CD14-positive monocyte (primary cell): ENCODE results near the gene PLCB3. TPM values are rescaled to one million over a fixed set of nuclear protein-coding genes. Genes with fewer than 3 reads are reported as not detected.
"Not testable (repeated sequence)": the region's sequence is repeated elsewhere in the genome, so short reads cannot be mapped to it uniquely, and the experiment has no call there.

Experiments
- DNase-seq, 3 donors: peaks; one replicate each; pipeline ENCODE4 v3.0.0-alpha.2; 2011 to 2022
- H2AFZ ChIP-seq: 2 replicates; pipeline ENCODE4 v1.6.0; 2012; ENCODE audit warnings: mild to moderate bottlenecking, low read depth, low read length, inconsistent platforms; ENCODE audit not compliant: insufficient read depth, poor library complexity, severe bottlenecking
- H3K27ac ChIP-seq, 2 donors: 1 replicate in 1 of 2; 2 replicates in 1 of 2; pipeline ENCODE4 v1.5.1; 2012 to 2013; ENCODE audit warnings: low read length in 2 of 2, control low read depth in 1 of 2, inconsistent platforms in 1 of 2, low read depth in 1 of 2, mild to moderate bottlenecking in 1 of 2
- H3K27me3 ChIP-seq, 2 donors: one replicate each; pipeline versions ENCODE4 v1.6.0 to v1.6.1; 2011 to 2013; ENCODE audit warnings: low read length in 2 of 2; ENCODE audit not compliant: control insufficient read depth in 2 of 2, insufficient read depth in 2 of 2
- H3K36me3 ChIP-seq, 2 donors: replicated peaks in 1 of 2; 1 replicate in 1 of 2; 2 replicates in 1 of 2; pipeline versions ENCODE4 v1.5.1 to v1.6.1; 2012 to 2013; ENCODE audit warnings: low read length in 2 of 2, control low read depth in 1 of 2, inconsistent platforms in 1 of 2, mild to moderate bottlenecking in 1 of 2; ENCODE audit not compliant: insufficient read depth in 2 of 2, control insufficient read depth in 1 of 2
- H3K4me1 ChIP-seq, 2 donors: 1 replicate in 1 of 2; 2 replicates in 1 of 2; pipeline versions ENCODE4 v1.5.1 to v1.6.1; 2012 to 2013; ENCODE audit warnings: low read length in 2 of 2, control low read depth in 1 of 2, inconsistent platforms in 1 of 2, mild to moderate bottlenecking in 1 of 2, moderate library complexity in 1 of 2; ENCODE audit not compliant: insufficient read depth in 2 of 2, control insufficient read depth in 1 of 2
- H3K4me2 ChIP-seq: replicated peaks from 2 replicates; pipeline ENCODE3; 2012; ENCODE audit warnings: low read length, moderate library complexity, mild to moderate bottlenecking; ENCODE audit not compliant: poor library complexity, severe bottlenecking; ENCODE audit errors: extremely low read depth
- H3K4me3 ChIP-seq, 3 experiments: fragments of 200-600 bp in 1 of 3; sonication (generic) in 1 of 3; replicated peaks in 1 of 3; 1 replicate in 2 of 3; 2 replicates in 1 of 3; pipeline ENCODE4 v1.5.1; 2011 to 2013; ENCODE audit warnings: low read length in 3 of 3, mild to moderate bottlenecking in 3 of 3, control low read depth in 2 of 3, low read depth in 2 of 3, inconsistent platforms in 1 of 3, moderate library complexity in 1 of 3
- H3K79me2 ChIP-seq: 2 replicates; pipeline ENCODE4 v1.6.0; 2012; ENCODE audit warnings: mild to moderate bottlenecking, control low read depth, inconsistent platforms, low read length, moderate library complexity; ENCODE audit not compliant: insufficient read depth
- H3K9ac ChIP-seq: 2 replicates; pipeline ENCODE4 v1.6.0; 2017; ENCODE audit warnings: low read length, mild to moderate bottlenecking; ENCODE audit not compliant: insufficient read depth, poor library complexity, severe bottlenecking
- H3K9me3 ChIP-seq, 2 donors: replicated peaks in 1 of 2; 1 replicate in 1 of 2; 2 replicates in 1 of 2; pipeline versions ENCODE4 v1.5.1 to v1.6.1; 2012 to 2013; ENCODE audit warnings: low read length in 2 of 2, control low read depth in 1 of 2; ENCODE audit not compliant: control insufficient read depth in 1 of 2, insufficient read depth in 1 of 2
- H4K20me1 ChIP-seq: 2 replicates; pipeline ENCODE4 v1.6.0; 2012; ENCODE audit warnings: mild to moderate bottlenecking, low read length, control low read depth, moderate library complexity; ENCODE audit not compliant: insufficient read depth
- H3K27ac Mint-ChIP-seq, 7 donors: one replicate each; pipeline ENCODE4 v1.8.0; 2020; ENCODE audit warnings: mild to moderate bottlenecking in 7 of 7, mixed read lengths in 7 of 7, moderate library complexity in 6 of 7, inconsistent platforms in 2 of 7
- H3K27me3 Mint-ChIP-seq, 3 donors: one replicate each; pipeline ENCODE4 v1.8.0; 2021 to 2022; ENCODE audit warnings: low read depth in 3 of 3, mild to moderate bottlenecking in 3 of 3, mixed read lengths in 3 of 3, moderate library complexity in 3 of 3, inconsistent platforms in 1 of 3
- H3K36me3 Mint-ChIP-seq, 2 donors: one replicate each; pipeline ENCODE4 v1.8.0; 2020; ENCODE audit warnings: mixed read lengths in 2 of 2, inconsistent platforms in 1 of 2, mild to moderate bottlenecking in 1 of 2
- H3K4me1 Mint-ChIP-seq: one replicate; pipeline ENCODE4 v1.8.0; 2020; ENCODE audit warnings: mild to moderate bottlenecking, mixed read lengths
- H3K4me3 Mint-ChIP-seq, 2 donors: one replicate each; pipeline ENCODE4 v1.8.0; 2020; ENCODE audit warnings: mild to moderate bottlenecking in 2 of 2, mixed read lengths in 2 of 2, moderate library complexity in 1 of 2
- H3K9me3 Mint-ChIP-seq, 7 donors: one replicate each; pipeline ENCODE4 v1.8.0; 2020 to 2022; ENCODE audit warnings: mixed read lengths in 7 of 7, mild to moderate bottlenecking in 6 of 7, moderate library complexity in 6 of 7, inconsistent platforms in 2 of 7
- WGBS: methylation state at CpG from one replicate; pipeline ENCODE4 v1.1.5; 2013; ENCODE audit warnings: missing lambda C conversion rate; ENCODE audit not compliant: insufficient coverage; 5-methylcytosine and 5-hydroxymethylcytosine counted together
- intact Hi-C, 2 donors: fragments of 100-400 bp; cut with micrococcal nuclease; formaldehyde crosslinking; loops; one replicate each; pipeline versions ENCODE4 v1.15.0 to v1.15.1; 2023
- polyA plus RNA-seq, 3 donors: library from polyadenylated mRNA; depleted of rRNA in 1 of 3; unstranded in 2 of 3; stranded (reverse) in 1 of 3; fragments of 300-500 nt in 2 of 3; fragments of >200 nt in 1 of 3; fragmentation: Illumina TruSeq in 2 of 3; gene quantifications; 1 replicate in 2 of 3; 2 replicates in 1 of 3; pipeline ENCODE4 v1.2.3, GENCODE V29; 2012 to 2021
- TF ChIP-seq, protein P1 (sequence below): fragments of 200-600 bp; IDR thresholded peaks from one replicate; pipeline ENCODE4 v1.8.0; 2022; ENCODE audit warnings: antibody characterized with exemption, mild to moderate bottlenecking

Gene PLCB3
- polyA plus RNA-seq, 3 donors: 1.1 to 17.8 (median 1.4) TPM

DNA sequence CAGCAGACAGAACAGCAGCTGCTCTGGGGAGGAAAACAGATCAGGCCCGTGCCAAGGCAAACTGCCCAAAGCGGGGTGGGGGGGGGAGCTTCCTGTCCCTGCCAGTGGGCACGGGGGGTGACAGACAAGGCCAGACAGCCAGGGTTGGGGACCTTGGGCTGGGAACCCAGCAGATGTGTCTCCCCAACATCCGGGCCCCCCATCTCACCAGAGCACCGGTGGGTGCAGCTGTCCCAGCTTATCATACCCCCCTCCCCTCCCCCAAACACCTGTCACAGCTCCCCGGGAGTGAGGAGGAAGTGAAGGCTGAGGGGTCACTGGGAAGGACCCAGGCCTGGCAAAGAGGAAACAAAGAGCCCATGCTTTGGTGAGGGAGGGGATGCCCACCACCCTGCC lies 5.9 kb upstream of the PLCB3 start:
- Histone ChIP-seq H3K4me1 (peaks cover 48 to 64% of the 10 kb centered on the region in 2 donors), H3K27me3 (no peaks in the 10 kb centered on the region), H3K9ac (peak overlapping the region; percentile 76), H3K4me2 (peak overlapping the region; percentile 91), H3K4me3 (peak overlapping the region; percentile 45 to 86 (median 51)), H2AFZ (no peak overlapping the region), H3K27ac (peak overlapping the region; percentile 13 to 92), H4K20me1 (no peaks in the 10 kb centered on the region), H3K36me3 (peaks cover 10 to 12% of the 10 kb centered on the region in 2 donors), H3K79me2 (peaks cover 40% of the 10 kb centered on the region), H3K9me3 (no peaks in the 10 kb centered on the region)
- Mint-ChIP-seq H3K4me1 (peaks cover 46% of the 10 kb centered on the region), H3K27ac (peak overlapping the region in 6 of 7 donors; percentile 35 to 88 (median 80)), H3K9me3 (no peaks in the 10 kb centered on the region), H3K36me3 (peaks cover 13 to 14% of the 10 kb centered on the region in 2 donors), H3K27me3 (peaks cover 0 to 7% (median 3%) of the 10 kb centered on the region in 3 donors), H3K4me3 (peak overlapping the region; percentile 85 to 89)
- WGBS: 0% methylated on average over 1 of the region's 6 CpGs
- peak in 1 of 3 donors; percentile 42 for DNase-seq
- TF ChIP-seq, protein P1, sequence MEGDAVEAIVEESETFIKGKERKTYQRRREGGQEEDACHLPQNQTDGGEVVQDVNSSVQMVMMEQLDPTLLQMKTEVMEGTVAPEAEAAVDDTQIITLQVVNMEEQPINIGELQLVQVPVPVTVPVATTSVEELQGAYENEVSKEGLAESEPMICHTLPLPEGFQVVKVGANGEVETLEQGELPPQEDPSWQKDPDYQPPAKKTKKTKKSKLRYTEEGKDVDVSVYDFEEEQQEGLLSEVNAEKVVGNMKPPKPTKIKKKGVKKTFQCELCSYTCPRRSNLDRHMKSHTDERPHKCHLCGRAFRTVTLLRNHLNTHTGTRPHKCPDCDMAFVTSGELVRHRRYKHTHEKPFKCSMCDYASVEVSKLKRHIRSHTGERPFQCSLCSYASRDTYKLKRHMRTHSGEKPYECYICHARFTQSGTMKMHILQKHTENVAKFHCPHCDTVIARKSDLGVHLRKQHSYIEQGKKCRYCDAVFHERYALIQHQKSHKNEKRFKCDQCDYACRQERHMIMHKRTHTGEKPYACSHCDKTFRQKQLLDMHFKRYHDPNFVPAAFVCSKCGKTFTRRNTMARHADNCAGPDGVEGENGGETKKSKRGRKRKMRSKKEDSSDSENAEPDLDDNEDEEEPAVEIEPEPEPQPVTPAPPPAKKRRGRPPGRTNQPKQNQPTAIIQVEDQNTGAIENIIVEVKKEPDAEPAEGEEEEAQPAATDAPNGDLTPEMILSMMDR: no peak
- intact Hi-C loops: no loop called here

DNA sequence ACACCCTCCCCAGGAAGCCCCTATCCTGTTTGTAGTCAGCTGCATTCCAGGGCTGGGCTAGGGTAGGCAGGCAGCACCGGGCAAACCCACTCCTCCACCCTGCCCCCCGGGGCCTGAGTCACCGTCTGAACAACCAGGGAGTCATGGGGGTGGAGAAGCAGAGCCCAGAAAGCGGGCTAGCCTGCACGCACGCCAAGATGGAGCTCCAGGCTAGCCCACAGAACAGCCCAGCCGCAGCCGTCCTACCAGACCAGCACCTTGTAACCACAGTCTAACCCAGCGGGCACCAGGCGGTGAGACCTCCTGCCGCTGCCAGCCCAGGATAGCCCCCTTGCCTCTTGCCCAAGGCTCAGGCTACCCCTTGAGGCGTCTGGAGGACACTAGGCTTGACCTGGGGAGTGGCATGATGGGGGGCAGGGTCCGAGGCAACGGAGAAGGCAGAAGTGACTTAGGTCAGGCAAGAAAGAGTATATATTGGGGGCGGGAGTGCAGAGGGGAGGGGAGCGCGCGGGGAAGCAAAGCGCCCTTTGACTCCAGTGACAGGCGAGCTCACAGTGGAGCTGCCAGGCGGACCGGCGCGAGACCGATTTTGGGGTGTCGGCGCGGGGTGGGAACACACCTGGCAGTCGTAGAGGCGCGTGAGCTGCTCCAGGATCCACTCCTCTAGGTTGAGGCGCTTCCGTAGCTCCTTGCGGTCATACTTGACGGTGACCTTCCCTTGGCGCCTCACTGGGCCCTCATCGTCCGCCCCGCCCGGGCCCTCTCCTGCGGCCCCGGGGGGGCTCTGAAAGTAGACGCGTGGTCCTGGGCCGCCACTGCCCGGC lies 5.3 kb upstream of the PLCB3 start:
- 0% methylated on average over 43 of the region's 46 CpGs for WGBS
- no peaks in the 10 kb centered on the region for H3K9me3 ChIP-seq
- Mint-ChIP-seq H3K36me3 (peaks cover 13 to 14% of the 10 kb centered on the region in 2 donors), H3K9me3 (no peaks in the 10 kb centered on the region), H3K4me1 (peaks cover 46% of the 10 kb centered on the region), H3K27ac (peak overlapping the region in 6 of 7 donors; percentile 78 to 88 (median 84)), H3K4me3 (peak overlapping the region; percentile 85 to 89), H3K27me3 (peaks cover 3 to 10% (median 7%) of the 10 kb centered on the region in 3 donors)
- H3K27me3 ChIP-seq: no peaks in the 10 kb centered on the region
- no peak overlapping the region for H2AFZ ChIP-seq
- peaks cover 49 to 68% of the 10 kb centered on the region in 2 donors for H3K4me1 ChIP-seq
- H4K20me1 ChIP-seq: no peaks in the 10 kb centered on the region
- peak overlapping the region; percentile 11 to 92 for H3K27ac ChIP-seq
- peak; percentile 86 to 97 (median 91) for DNase-seq
- peak overlapping the region; percentile 45 to 86 (median 51) for H3K4me3 ChIP-seq
- peak overlapping the region; percentile 91 for H3K4me2 ChIP-seq
- TF ChIP-seq, protein P1: no peak
- intact Hi-C loops: no loop called here
- peak overlapping the region; percentile 76 for H3K9ac ChIP-seq
- peaks cover 40% of the 10 kb centered on the region for H3K79me2 ChIP-seq
- peaks cover 10 to 12% of the 10 kb centered on the region in 2 donors for H3K36me3 ChIP-seq

DNA sequence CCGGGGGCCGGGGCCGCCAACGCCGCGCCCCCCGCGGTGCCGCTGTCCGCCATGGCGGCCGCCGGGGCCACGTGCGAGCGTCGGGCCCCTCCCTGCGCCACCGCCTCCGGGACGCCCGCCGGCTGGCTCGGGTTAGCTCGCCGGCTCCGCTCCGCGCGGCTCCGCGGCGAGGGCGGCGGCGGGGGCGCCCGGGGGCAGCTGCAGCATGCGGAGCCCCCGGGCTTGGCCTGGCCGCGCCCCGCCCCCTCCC lies 4.8 kb upstream of the PLCB3 start:
- Histone ChIP-seq H3K4me2 (peak overlapping the region; percentile 93), H3K36me3 (peaks cover 10 to 12% of the 10 kb centered on the region in 2 donors), H3K4me1 (peaks cover 51 to 72% of the 10 kb centered on the region in 2 donors), H3K79me2 (peaks cover 39% of the 10 kb centered on the region), H3K9ac (peak overlapping the region; percentile 76), H3K4me3 (peak overlapping the region; percentile 45 to 94 (median 86))
- 0% methylated on average over 43 of the region's 43 CpGs for WGBS
- peaks cover 3 to 10% (median 7%) of the 10 kb centered on the region in 3 donors for H3K27me3 Mint-ChIP-seq
- peaks cover 46% of the 10 kb centered on the region for H3K4me1 Mint-ChIP-seq
- H2AFZ ChIP-seq, H3K27me3 ChIP-seq, H3K27ac ChIP-seq, H4K20me1 ChIP-seq, DNase-seq, intact Hi-C loops, H3K9me3 Mint-ChIP-seq, H3K9me3 ChIP-seq: not testable (repeated sequence)
- peaks cover 13 to 14% of the 10 kb centered on the region in 2 donors for H3K36me3 Mint-ChIP-seq
- H3K27ac Mint-ChIP-seq: peak overlapping the region in 1 of 7 donors; percentile 83
- peak overlapping the region; percentile 83 to 87 for H3K4me3 Mint-ChIP-seq
